GM04503 (cell line): ENCODE results near the gene LRIG1.

ENCODE experiments used
- DNase-seq: peaks from one replicate; pipeline ENCODE4 v3.0.0-alpha.2; 2012; ENCODE audit warnings: low read depth

The LRIG1 gene

GRCh38 chr3:66470956-66471686 lies 29.7 kb downstream of the LRIG1 start:
- no peak for DNase-seq

- no peak for DNase-seq
Observed at GRCh38 chr3:66470285-66470684, 30.5 kb downstream of the LRIG1 start.

GRCh38 chr3:66469220-66469640 lies 31.6 kb downstream of the LRIG1 start:
- no peak for DNase-seq

- DNase-seq = no peak
Observed at GRCh38 chr3:66467996-66468735, 32.7 kb downstream of the LRIG1 start.

- no peak for DNase-seq
Observed at GRCh38 chr3:66466606-66467270, 34.1 kb downstream of the LRIG1 start.

- DNase-seq = no peak
Observed at GRCh38 chr3:66465587-66465986, 35.2 kb downstream of the LRIG1 start.

GRCh38 chr3:66465034-66465433 lies 35.8 kb downstream of the LRIG1 start:
- no peak for DNase-seq

GRCh38 chr3:66464512-66464894 lies 36.3 kb downstream of the LRIG1 start:
- no peak for DNase-seq

- no peak for DNase-seq
Observed at GRCh38 chr3:66463730-66464511, 36.9 kb downstream of the LRIG1 start.

- no peak for DNase-seq
Observed at GRCh38 chr3:66463054-66463631, 37.7 kb downstream of the LRIG1 start.

- DNase-seq = no peak
Observed at GRCh38 chr3:66457252-66457651, 43.6 kb downstream of the LRIG1 start.

- no peak for DNase-seq
Observed at GRCh38 chr3:66456711-66457173, 44.1 kb downstream of the LRIG1 start.

GRCh38 chr3:66454464-66454859 lies 46.4 kb downstream of the LRIG1 start:
- DNase-seq = no peak

- DNase-seq = no peak
Observed at GRCh38 chr3:66453651-66454463, 47.0 kb downstream of the LRIG1 start.

- no peak for DNase-seq
Observed at GRCh38 chr3:66452303-66453011, 48.4 kb downstream of the LRIG1 start.

- no peak for DNase-seq
Observed at GRCh38 chr3:66451766-66452165, 49.1 kb downstream of the LRIG1 start.

- DNase-seq = no peak
Observed at GRCh38 chr3:66450390-66451022, 50.3 kb downstream of the LRIG1 start.

- no peak for DNase-seq
Observed at GRCh38 chr3:66449411-66449974, 51.3 kb downstream of the LRIG1 start.

- no peak for DNase-seq
Observed at GRCh38 chr3:66444146-66444644, 56.6 kb downstream of the LRIG1 start.
